SU-DHL-6 (cell line): ENCODE results near the gene AEN.

ENCODE experiments used
- H2AFZ ChIP-seq: fragments of 200-600 bp; sonication (generic); 2 replicates; pipeline ENCODE4 v1.6.1; 2014; ENCODE audit warnings: low read depth, mild to moderate bottlenecking, moderate library complexity, mixed read lengths, antibody characterized with exemption, low read length; ENCODE audit not compliant: severe bottlenecking
- H3F3A ChIP-seq: fragments of 200-600 bp; shearing (Covaris generic); 2 replicates; pipeline ENCODE4 v1.6.0; 2016; ENCODE audit warnings: antibody characterized with exemption, mild to moderate bottlenecking; ENCODE audit not compliant: insufficient read depth
- H3K27ac ChIP-seq: fragments of 200-600 bp; sonication (generic); 2 replicates; pipeline ENCODE4 v1.5.1; 2016; ENCODE audit warnings: low read depth, mild to moderate bottlenecking, low read length, moderate library complexity, mixed read lengths
- H3K27me3 ChIP-seq: fragments of 200-600 bp; sonication (generic), shearing (Covaris generic); 2 replicates; pipeline ENCODE4 v1.6.0; 2014; ENCODE audit warnings: mild to moderate bottlenecking, low read length
- H3K36me3 ChIP-seq: fragments of 200-600 bp; sonication (generic); 2 replicates; pipeline ENCODE4 v1.6.1; 2014; ENCODE audit warnings: mild to moderate bottlenecking, low read length, mixed read lengths
- H3K4me2 ChIP-seq: fragments of 300-600, 200-600 bp; shearing (Covaris generic), sonication (generic); 2 replicates; pipeline ENCODE4 v1.6.0; 2014; ENCODE audit warnings: low read length, low read depth, mild to moderate bottlenecking; ENCODE audit not compliant: poor library complexity, severe bottlenecking
- H3K4me3 ChIP-seq: fragments of 200-600 bp; sonication (generic); 2 replicates; pipeline ENCODE4 v1.5.1; 2014; ENCODE audit warnings: antibody characterized with exemption, low read length, mild to moderate bottlenecking, mixed read lengths; ENCODE audit not compliant: insufficient read depth, poor library complexity, severe bottlenecking
- H3K79me2 ChIP-seq: fragments of 200-600 bp; sonication (generic); 2 replicates; pipeline ENCODE4 v1.6.1; 2014; ENCODE audit warnings: mild to moderate bottlenecking, low read length, moderate library complexity; ENCODE audit not compliant: insufficient read depth
- H3K9ac ChIP-seq: fragments of 200-600 bp; sonication (generic); 2 replicates; pipeline ENCODE4 v1.7.0; 2014; ENCODE audit warnings: mild to moderate bottlenecking, low read length
- H3K9me2 ChIP-seq: fragments of 200-600 bp; sonication (generic); replicated peaks from 2 replicates; pipeline ENCODE4 v1.6.1; 2014; ENCODE audit warnings: low read length; ENCODE audit not compliant: insufficient read depth
- H3K9me3 ChIP-seq: fragments of 200-600 bp; sonication (generic); 2 replicates; pipeline ENCODE4 v1.6.1; 2014; ENCODE audit warnings: low read length, mixed read lengths; ENCODE audit not compliant: insufficient read depth
- H4K20me1 ChIP-seq: fragments of 200-600 bp; sonication (generic); 2 replicates; pipeline ENCODE4 v1.6.1; 2014; ENCODE audit warnings: low read depth, mild to moderate bottlenecking, antibody characterized with exemption, low read length, moderate library complexity, mixed read lengths
- EZH2phosphoT487 ChIP-seq: fragments of 200-600 bp; sonication (generic), shearing (Covaris generic); conservative IDR thresholded peaks from 2 replicates; pipeline ENCODE4 v1.6.1; 2018; ENCODE audit warnings: mild to moderate bottlenecking, antibody characterized with exemption, low read length, moderate library complexity, mixed read lengths
- TF ChIP-seq, protein P1 (sequence below): fragments of 200-600 bp; sonication (generic); IDR thresholded peaks from one replicate; pipeline ENCODE4 v1.5.1; 2017; ENCODE audit warnings: antibody characterized with exemption, mild to moderate bottlenecking, low read length, moderate library complexity; ENCODE audit not compliant: insufficient read depth, poor library complexity, severe bottlenecking

The AEN gene

DNA sequence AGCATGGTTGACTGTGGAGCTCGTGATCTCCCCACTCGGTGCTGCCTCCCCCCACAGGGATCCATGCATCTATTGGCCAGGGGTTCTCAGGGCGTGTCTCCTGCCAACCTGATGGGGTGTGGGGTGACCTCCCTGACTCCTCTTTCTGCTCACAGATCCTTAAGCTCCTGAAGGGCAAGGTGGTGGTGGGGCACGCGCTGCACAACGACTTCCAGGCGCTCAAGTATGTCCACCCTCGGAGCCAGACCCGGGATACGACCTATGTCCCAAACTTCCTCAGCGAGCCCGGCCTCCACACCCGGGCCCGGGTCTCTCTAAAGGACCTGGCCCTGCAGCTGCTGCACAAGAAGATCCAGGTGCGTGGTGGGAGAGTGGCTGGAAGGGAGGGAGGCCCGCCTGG is 7.9 kb downstream of the AEN start:
- Histone ChIP-seq H3F3A (no peaks in the 10 kb centered on the region), H3K4me3 (no peak overlapping the region), H3K36me3 (peaks cover 6% of the 10 kb centered on the region; the same call in 1 of the 2 replicates), H3K9me2 (no peaks in the 10 kb centered on the region), H3K79me2 (peaks cover 47% of the 10 kb centered on the region), H3K4me2 (no peak overlapping the region), H4K20me1 (peaks cover 20% of the 10 kb centered on the region; the same call in 1 of the 2 replicates), H3K27ac (no peak overlapping the region), H3K27me3 (no peaks in the 10 kb centered on the region), H2AFZ (no peak overlapping the region), H3K9me3 (no peaks in the 10 kb centered on the region), H3K9ac (no peak overlapping the region)
- TF ChIP-seq EZH2phosphoT487 = no peak
- TF ChIP-seq, protein P1, sequence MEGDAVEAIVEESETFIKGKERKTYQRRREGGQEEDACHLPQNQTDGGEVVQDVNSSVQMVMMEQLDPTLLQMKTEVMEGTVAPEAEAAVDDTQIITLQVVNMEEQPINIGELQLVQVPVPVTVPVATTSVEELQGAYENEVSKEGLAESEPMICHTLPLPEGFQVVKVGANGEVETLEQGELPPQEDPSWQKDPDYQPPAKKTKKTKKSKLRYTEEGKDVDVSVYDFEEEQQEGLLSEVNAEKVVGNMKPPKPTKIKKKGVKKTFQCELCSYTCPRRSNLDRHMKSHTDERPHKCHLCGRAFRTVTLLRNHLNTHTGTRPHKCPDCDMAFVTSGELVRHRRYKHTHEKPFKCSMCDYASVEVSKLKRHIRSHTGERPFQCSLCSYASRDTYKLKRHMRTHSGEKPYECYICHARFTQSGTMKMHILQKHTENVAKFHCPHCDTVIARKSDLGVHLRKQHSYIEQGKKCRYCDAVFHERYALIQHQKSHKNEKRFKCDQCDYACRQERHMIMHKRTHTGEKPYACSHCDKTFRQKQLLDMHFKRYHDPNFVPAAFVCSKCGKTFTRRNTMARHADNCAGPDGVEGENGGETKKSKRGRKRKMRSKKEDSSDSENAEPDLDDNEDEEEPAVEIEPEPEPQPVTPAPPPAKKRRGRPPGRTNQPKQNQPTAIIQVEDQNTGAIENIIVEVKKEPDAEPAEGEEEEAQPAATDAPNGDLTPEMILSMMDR = no peak

DNA sequence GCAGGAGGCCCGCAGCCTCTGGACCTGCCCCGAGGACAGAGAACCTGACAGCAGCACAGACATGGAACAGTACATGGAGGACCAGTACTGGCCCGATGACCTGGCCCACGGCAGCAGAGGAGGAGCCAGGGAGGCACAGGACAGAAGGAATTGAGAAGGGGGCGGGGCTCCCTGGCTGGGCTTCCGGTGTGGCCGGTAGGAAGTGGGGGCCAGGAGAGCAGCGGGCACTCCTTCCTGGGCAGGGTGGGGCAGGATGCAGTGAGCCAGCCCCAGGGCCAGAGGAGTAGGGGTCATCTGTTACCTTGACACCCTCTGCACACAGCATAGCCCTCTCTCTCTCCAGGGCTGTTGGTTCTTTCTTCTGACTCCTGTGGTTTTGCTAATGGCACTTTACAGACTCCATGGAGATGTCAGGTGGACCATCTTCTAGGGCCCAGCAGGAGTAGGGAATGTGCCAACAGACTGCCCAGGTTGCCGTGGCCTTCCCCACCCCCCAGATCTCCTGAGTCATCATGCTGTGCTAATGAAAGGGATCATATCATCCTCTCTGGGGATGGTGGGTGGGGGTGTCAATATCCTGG is 9.1 kb downstream of the AEN start:
- peaks cover 6% of the 10 kb centered on the region for H3F3A ChIP-seq
- no peak overlapping the region for H2AFZ ChIP-seq
- H4K20me1 ChIP-seq = peaks cover 19% of the 10 kb centered on the region; the same call in 1 of the 2 replicates
- H3K9me2 ChIP-seq = no peaks in the 10 kb centered on the region
- H3K79me2 ChIP-seq = peaks cover 35% of the 10 kb centered on the region
- no peaks in the 10 kb centered on the region for H3K27me3 ChIP-seq
- H3K9ac ChIP-seq = no peak overlapping the region
- no peaks in the 10 kb centered on the region for H3K9me3 ChIP-seq
- no peak overlapping the region for H3K4me3 ChIP-seq
- H3K36me3 ChIP-seq = peaks cover 6% of the 10 kb centered on the region; the same call in 1 of the 2 replicates
- H3K4me2 ChIP-seq = no peak overlapping the region
- no peak overlapping the region for H3K27ac ChIP-seq
- TF ChIP-seq, protein P1 = no peak
- TF ChIP-seq EZH2phosphoT487 = no peak

GRCh38 chr15:88630798-88631463 is 9.8 kb downstream of the AEN start:
- peaks cover 6% of the 10 kb centered on the region; the same call in 1 of the 2 replicates for H3K36me3 ChIP-seq
- H3K27ac ChIP-seq = no peak overlapping the region
- peaks cover 12% of the 10 kb centered on the region for H3F3A ChIP-seq
- H3K9me3 ChIP-seq = no peaks in the 10 kb centered on the region
- H3K9ac ChIP-seq = no peak overlapping the region
- H3K79me2 ChIP-seq = peaks cover 30% of the 10 kb centered on the region
- peaks cover 19% of the 10 kb centered on the region; the same call in 1 of the 2 replicates for H4K20me1 ChIP-seq
- no peaks in the 10 kb centered on the region for H3K9me2 ChIP-seq
- H3K27me3 ChIP-seq = no peaks in the 10 kb centered on the region
- H3K4me3 ChIP-seq = no peak overlapping the region
- TF ChIP-seq EZH2phosphoT487 = no peak
- TF ChIP-seq, protein P1 = no peak
- H3K4me2 ChIP-seq = no peak overlapping the region
- H2AFZ ChIP-seq = no peak overlapping the region
